Measurements from ENCODE around the gene ABCB11. TPM values are rescaled to one million over a fixed set of nuclear protein-coding genes. Genes with fewer than 3 reads are reported as not detected.
"Not testable (repeated sequence)": the region's sequence is repeated elsewhere in the genome, so short reads cannot be mapped to it uniquely, and the experiment has no call there.

The ABCB11 gene
- total RNA-seq, 1 donor from 2014 or later: not detected

DNA sequence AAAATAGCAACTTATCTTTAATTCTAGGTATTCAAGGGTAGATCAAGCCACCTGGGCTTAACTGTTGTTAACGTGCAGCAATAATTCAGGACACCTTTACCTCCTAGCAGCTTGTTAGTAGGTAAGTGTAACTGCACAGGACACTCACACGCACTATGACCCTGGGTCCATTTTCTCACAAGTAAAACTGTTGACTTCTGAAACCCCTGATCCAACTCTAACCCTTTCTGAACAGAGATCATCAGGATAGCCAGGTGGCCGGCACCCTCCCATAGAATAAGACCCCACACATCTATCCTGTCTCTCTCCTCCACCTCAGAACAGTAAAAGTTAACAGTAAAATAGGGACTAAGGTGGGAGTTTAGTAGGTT, 141.5 kb downstream of the ABCB11 start:
- peaks cover 20% of the 10 kb centered on the region for H3K4me1 Mint-ChIP-seq
- intact Hi-C loops (cut with micrococcal nuclease): loop anchor here (10.0 kb wide), 1 partner anchor 745 kb away; no protein-coding TSS in a partner anchor
- peaks cover 25% of the 10 kb centered on the region for H3K27me3 Mint-ChIP-seq
- no peak for DNase-seq
- peak overlapping the region; percentile 93 for H3K4me3 Mint-ChIP-seq
- H3K9me3 Mint-ChIP-seq: no peaks in the 10 kb centered on the region
- peaks cover 21% of the 10 kb centered on the region for H3K36me3 Mint-ChIP-seq (ENCODE audit: low read depth)
- peak overlapping the region; percentile 93 for H3K27ac Mint-ChIP-seq

- no peak overlapping the region for H3K27ac Mint-ChIP-seq
- DNase-seq: no peak
- H3K36me3 Mint-ChIP-seq (ENCODE audit: low read depth): peaks cover 39% of the 10 kb centered on the region
- intact Hi-C loops (cut with micrococcal nuclease): no loop called here
- H3K4me3 Mint-ChIP-seq: no peak overlapping the region
- no peaks in the 10 kb centered on the region for H3K27me3 Mint-ChIP-seq
- peaks cover 22% of the 10 kb centered on the region for H3K4me1 Mint-ChIP-seq
- H3K9me3 Mint-ChIP-seq: no peaks in the 10 kb centered on the region
These were observed 146.1 kb downstream of the ABCB11 start for GRCh38 chr2:168884975-168885374.

GRCh38 chr2:168882163-168882562, 149.0 kb downstream of the ABCB11 start:
- DNase-seq; H3K27me3 Mint-ChIP-seq; H3K9me3 Mint-ChIP-seq; intact Hi-C loops (cut with micrococcal nuclease); H3K4me3 Mint-ChIP-seq; H3K27ac Mint-ChIP-seq: not testable (repeated sequence)
- peaks cover 37% of the 10 kb centered on the region for H3K36me3 Mint-ChIP-seq (ENCODE audit: low read depth)
- peaks cover 19% of the 10 kb centered on the region for H3K4me1 Mint-ChIP-seq

GRCh38 chr2:168874368-168875054, 156.6 kb downstream of the ABCB11 start:
- Mint-ChIP-seq H3K4me1 (peaks cover 7% of the 10 kb centered on the region), H3K4me3 (no peak overlapping the region), H3K36me3 (ENCODE audit: low read depth) (peaks cover 45% of the 10 kb centered on the region), H3K27me3 (no peaks in the 10 kb centered on the region), H3K27ac (no peak overlapping the region), H3K9me3 (peaks cover 9% of the 10 kb centered on the region)
- intact Hi-C loops (cut with micrococcal nuclease): no loop called here
- DNase-seq: no peak

- H3K27ac Mint-ChIP-seq; H3K27me3 Mint-ChIP-seq; H3K4me1 Mint-ChIP-seq; DNase-seq; intact Hi-C loops (cut with micrococcal nuclease); H3K4me3 Mint-ChIP-seq: not testable (repeated sequence)
- H3K36me3 Mint-ChIP-seq (ENCODE audit: low read depth): peaks cover 60% of the 10 kb centered on the region
- H3K9me3 Mint-ChIP-seq: peaks cover 12% of the 10 kb centered on the region
These were observed 160.3 kb downstream of the ABCB11 start for GRCh38 chr2:168870824-168871223.

Other genes starting within 250 kb of the ABCB11 start
- not detected in 2 replicates for gene NOSTRIN, start 228.7 kb downstream of the ABCB11 start, total RNA-seq
- 22.5 and 22.8 TPM in 2 replicates for gene SPC25, start 140.9 kb downstream of the ABCB11 start, total RNA-seq
- not detected in 2 replicates for gene G6PC2, start 130.0 kb downstream of the ABCB11 start, total RNA-seq
- gene DHRS9, start 38.2 kb upstream of the ABCB11 start, total RNA-seq: 4.5 and 5.2 TPM in 2 replicates